C4-2B (cell line): ENCODE results near the gene CFAP58.

Source experiments
- H3K27ac ChIP-seq: fragments of 450-650 bp; 2 replicates; pipeline ENCODE4 v1.5.1; 2017
- ZFX ChIP-seq: fragments of 450-650 bp; IDR thresholded peaks from 2 replicates; pipeline ENCODE4 v1.6.1; 2017
- TF ChIP-seq, protein P1 (sequence below): fragments of 450-650 bp; conservative IDR thresholded peaks from 2 replicates; pipeline ENCODE4 v1.5.1; 2017; ENCODE audit warnings: mild to moderate bottlenecking

Gene CFAP58

DNA sequence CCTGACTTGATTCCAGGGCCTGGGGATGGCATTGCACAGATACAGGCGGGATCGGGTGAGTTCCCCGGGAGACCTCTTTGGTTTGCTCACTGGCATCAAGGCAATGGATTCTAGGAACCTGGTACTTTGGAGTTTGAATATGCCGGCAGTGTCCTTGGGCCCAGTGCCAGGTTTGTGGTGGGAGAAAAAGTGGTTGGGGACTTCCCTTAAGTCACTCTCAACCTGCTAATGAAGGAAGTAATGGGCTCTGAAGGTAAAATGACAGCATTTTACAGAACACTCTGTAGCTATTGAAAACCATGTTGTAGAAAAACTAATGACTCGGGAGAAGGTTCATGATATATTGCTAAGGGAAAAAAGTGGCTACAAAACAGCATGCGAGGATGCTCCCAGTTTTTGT lies 129.9 kb downstream of the CFAP58 start:
- no peak overlapping the region for H3K27ac ChIP-seq
- TF ChIP-seq ZFX: no peak
- TF ChIP-seq, protein P1, sequence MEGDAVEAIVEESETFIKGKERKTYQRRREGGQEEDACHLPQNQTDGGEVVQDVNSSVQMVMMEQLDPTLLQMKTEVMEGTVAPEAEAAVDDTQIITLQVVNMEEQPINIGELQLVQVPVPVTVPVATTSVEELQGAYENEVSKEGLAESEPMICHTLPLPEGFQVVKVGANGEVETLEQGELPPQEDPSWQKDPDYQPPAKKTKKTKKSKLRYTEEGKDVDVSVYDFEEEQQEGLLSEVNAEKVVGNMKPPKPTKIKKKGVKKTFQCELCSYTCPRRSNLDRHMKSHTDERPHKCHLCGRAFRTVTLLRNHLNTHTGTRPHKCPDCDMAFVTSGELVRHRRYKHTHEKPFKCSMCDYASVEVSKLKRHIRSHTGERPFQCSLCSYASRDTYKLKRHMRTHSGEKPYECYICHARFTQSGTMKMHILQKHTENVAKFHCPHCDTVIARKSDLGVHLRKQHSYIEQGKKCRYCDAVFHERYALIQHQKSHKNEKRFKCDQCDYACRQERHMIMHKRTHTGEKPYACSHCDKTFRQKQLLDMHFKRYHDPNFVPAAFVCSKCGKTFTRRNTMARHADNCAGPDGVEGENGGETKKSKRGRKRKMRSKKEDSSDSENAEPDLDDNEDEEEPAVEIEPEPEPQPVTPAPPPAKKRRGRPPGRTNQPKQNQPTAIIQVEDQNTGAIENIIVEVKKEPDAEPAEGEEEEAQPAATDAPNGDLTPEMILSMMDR: no peak

DNA sequence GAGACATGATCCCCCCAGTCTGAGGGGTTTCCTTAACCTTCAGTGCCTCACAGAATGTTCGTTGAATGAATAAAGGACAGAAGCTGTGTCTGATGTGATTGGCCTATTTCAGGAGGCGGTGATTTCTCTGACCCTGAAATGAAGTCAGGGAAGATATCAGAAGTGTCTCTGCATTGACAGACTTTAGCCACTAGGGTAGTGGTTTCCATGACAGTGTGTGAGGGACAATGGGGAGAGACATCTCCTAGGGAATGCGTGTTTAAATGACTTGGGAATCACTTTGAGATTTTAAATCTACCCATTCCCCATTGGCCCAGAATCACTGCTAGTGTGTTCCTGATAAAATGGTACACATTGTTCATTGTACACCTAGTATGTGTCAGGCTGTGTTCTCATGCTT lies 132.0 kb downstream of the CFAP58 start:
- H3K27ac ChIP-seq: no peak overlapping the region
- TF ChIP-seq ZFX: no peak
- TF ChIP-seq, protein P1: peak; percentile 40; the same call in 1 of the 2 replicates

DNA sequence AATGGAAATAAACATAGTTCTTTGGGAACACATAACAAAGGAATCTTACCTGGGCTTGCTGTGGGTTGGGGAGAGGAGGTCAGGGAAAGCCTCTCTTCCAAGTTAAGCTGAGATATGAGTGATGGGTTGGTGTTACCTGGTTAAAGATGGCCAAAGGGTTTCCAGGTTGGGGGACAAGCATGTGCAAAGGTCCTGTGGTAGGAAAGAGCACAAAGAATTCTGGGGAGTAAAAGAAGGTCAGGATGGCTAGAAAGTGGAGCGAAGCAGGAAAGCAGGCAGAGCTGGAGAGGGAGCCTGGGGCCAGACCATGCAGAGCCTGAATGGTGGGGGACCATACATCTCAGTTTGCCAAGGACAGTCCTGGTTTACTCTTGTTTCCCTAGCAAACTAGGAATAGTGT lies 133.2 kb downstream of the CFAP58 start:
- TF ChIP-seq ZFX: no peak
- TF ChIP-seq, protein P1: no peak

DNA sequence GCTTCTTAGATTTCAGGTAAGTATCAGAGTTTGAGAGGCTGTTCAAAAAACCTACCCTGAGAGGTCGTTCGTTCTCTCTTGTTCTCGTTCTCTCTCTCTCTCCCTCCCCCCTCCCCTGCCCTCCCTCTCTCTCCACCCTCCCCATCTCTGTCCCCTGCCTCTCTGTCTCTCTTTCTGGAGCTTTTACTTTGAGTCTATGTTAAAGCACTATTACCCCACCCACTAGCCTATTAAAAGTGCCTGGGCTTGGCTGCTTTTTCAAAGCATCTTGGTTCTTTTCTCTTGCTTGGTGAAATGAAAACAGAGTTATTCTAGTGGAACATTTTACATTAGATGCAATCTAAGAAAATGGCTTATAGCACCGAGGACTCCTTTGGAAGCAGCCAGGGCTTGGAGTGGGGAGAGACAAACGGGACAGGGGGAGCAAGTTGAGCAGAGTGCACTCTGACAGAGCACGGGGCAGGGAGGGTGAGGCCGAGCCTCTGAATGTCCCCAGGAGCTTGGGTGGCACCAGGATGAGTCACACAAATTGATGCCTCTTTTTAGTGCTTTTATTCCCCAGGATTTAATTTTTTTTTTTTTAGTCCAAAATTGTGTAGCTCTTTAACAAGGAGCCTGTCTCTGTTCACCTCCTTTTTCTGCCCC lies 134.3 kb downstream of the CFAP58 start:
- no peak overlapping the region for H3K27ac ChIP-seq
- TF ChIP-seq, protein P1: no peak
- no peak for TF ChIP-seq ZFX

More for the DNA sequence above, 133.2 kb downstream of the CFAP58 start:
- no peak overlapping the region for H3K27ac ChIP-seq

DNA sequence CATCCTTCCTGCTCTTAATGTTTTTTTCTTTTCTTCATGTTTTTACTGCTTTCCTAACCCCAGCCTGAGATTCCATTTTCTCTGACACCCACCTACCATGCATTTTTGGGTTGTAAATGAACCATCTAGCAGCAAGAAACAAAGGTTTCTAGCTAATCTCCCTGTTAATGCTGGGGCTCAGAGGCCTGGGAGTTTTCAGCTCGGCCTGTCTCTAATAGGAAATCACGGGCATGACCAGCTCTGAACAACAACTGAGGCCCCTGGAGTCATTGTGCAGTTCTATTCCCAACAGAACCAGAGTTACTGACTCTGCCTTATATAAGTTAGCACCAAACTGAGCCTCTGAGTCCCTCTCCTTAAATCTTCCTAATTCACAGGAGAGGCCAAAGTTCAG lies 134.8 kb downstream of the CFAP58 start:
- no peak for TF ChIP-seq ZFX
- TF ChIP-seq, protein P1: no peak

DNA sequence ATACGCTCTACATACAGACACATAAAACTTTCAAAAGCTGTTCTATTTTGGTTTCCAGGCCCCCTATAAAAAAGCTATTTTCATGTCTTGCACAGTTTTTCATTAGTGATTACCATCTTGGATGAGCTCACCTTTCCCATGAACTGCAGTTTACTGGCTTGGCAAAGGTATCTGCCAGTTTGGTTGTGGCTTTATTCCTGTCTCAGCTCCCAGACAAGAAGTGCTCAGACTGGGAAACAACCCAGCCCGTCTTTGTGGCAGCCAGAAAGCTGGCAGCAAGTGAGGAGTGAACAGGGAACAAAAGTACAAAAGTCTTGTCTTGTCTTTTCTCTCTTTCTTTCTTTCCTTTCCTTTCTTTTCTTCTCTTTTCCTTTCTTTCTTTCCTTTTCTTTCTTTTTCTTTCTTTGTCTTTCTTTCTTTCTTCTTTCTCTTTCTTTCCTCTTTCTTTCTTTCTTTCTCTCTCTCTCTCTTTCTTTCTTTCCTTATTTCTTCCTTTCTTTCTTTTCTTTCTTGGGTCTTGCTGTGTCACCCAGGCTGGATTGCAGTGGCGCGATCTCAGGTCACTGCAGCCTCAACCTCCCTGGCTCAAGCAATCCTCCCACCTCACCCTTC lies 138.8 kb downstream of the CFAP58 start:
- TF ChIP-seq, protein P1: no peak
- no peak for TF ChIP-seq ZFX
- H3K27ac ChIP-seq: peak overlapping the region; percentile 46

More for the DNA sequence above, 134.8 kb downstream of the CFAP58 start:
- H3K27ac ChIP-seq: no peak overlapping the region

DNA sequence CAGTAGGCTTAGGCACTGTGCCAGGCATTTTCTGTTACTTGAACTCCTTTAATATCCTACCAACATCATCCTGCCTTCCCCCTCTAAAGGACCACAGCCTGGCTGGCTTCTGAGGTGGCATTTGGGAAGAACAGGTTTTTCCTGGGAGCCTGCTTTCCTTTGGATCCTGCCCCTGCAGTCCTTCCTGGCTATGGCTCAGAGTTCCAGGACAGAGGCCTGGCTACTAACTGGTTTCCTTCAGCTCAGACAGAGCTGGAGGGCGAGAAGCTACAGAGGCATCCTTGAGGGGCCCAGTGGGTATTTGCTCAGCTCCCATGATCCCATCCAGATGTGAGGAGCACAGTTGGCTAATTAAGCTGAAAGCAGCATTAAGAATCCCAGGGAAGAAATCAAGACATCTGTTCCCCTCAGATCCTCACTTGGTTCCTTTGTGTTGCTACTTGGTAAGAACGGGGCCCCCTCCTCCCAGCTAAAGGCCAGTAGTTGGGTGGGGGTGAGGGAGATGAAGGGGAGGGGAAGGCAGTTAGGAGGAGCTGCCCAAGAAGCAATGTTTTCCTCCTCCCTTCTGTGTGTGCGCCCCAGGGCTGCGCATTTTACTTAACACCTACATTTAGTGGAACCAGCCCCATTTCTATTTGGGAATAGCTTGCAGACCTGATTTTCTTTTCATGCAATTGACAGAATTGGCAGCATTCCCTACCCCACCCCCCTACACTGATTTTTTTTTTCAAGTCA lies 144.9 kb downstream of the CFAP58 start:
- no peak for TF ChIP-seq ZFX
- TF ChIP-seq, protein P1: no peak
- no peak overlapping the region for H3K27ac ChIP-seq
